ENCODE results near the gene DNM3.
"Not testable (repeated sequence)": the region's sequence is repeated elsewhere in the genome, so short reads cannot be mapped to it uniquely, and the experiment has no call there.

DNM3 gene

GRCh38 chr1:172051898-172052297 is 210.6 kb downstream of the DNM3 start:
- no peak for DNase-seq

GRCh38 chr1:172054172-172054571 is 212.9 kb downstream of the DNM3 start:
- no peak for DNase-seq

GRCh38 chr1:172055816-172056419 is 214.6 kb downstream of the DNM3 start:
- DNase-seq, result not testable (repeated sequence)

GRCh38 chr1:172068334-172068733 is 227.0 kb downstream of the DNM3 start:
- no peak for DNase-seq

- no peak for DNase-seq
Measured at GRCh38 chr1:172069051-172069450, 227.8 kb downstream of the DNM3 start.

DNA sequence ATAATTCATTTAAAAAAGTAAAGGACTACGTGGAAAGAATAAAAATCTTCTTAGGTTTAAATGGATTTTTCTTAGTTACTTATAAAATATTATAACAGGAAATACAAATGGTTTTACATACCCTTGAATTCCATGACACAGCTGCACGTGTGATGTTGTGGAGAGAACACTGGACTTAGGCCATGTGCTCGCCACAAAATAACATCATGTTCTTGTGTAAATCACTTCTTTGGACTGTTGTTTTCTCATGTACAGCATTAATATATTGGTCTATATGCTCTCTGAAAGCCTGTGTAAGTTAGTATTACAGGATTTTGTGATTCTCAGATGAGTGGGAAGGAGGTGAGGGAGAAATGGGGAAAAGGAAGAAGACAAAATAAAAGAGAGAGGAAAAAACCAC is 228.2 kb downstream of the DNM3 start:
- DNase-seq, result no peak

- DNase-seq, result no peak
Measured at GRCh38 chr1:172070055-172070454, 228.8 kb downstream of the DNM3 start.

- no peak for DNase-seq
Measured at GRCh38 chr1:172071746-172072145, 230.4 kb downstream of the DNM3 start.

- DNase-seq, result not testable (repeated sequence)
Measured at GRCh38 chr1:172079859-172080258, 238.6 kb downstream of the DNM3 start.

- DNase-seq, result no peak
Measured at GRCh38 chr1:172083191-172083590, 241.9 kb downstream of the DNM3 start.

DNA sequence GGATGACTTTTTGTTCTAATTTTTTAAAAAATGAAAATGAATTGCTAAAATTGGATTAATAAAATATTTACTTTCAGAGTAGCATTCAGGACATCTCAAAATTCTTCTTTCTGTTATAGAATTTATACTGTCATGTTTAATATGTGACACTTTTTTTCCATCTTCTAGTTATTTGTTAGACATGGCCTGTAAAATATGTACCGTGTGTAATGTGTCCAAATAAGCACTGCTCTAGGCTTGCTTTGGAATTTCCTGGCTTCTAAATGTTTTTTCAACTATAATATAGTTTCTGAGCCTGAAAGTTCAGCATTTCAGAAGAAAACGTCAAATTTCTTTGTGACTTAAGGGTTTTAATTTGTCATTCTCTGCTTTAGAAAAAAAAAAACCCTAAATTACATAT is 243.6 kb downstream of the DNM3 start:
- no peak for DNase-seq

GRCh38 chr1:172085317-172085716 is 244.0 kb downstream of the DNM3 start:
- no peak for DNase-seq

- no peak for DNase-seq
Measured at GRCh38 chr1:172086137-172086536, 244.8 kb downstream of the DNM3 start.

GRCh38 chr1:172088256-172088655 is 247.0 kb downstream of the DNM3 start:
- no peak for DNase-seq

GRCh38 chr1:172089768-172090510 is 248.6 kb downstream of the DNM3 start:
- peak; percentile 54 to 59 for DNase-seq

DNA sequence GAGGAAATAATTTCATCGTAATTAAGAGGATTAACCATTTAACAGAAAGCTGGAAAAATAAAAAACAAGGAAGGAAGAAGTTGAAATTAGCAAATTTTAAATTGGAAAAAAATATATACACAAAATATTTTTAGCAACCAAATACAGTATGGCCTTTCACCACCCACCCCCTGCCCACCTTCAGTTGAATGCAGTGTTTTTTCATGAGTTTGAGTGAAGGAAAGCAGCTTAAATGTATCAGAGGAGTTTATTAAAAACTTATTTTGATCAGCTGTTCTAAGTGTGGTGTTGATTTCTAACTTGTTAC is 249.2 kb downstream of the DNM3 start:
- DNase-seq, result no peak

- DNase-seq, result no peak
Measured at GRCh38 chr1:172095846-172096245, 254.5 kb downstream of the DNM3 start.

DNA sequence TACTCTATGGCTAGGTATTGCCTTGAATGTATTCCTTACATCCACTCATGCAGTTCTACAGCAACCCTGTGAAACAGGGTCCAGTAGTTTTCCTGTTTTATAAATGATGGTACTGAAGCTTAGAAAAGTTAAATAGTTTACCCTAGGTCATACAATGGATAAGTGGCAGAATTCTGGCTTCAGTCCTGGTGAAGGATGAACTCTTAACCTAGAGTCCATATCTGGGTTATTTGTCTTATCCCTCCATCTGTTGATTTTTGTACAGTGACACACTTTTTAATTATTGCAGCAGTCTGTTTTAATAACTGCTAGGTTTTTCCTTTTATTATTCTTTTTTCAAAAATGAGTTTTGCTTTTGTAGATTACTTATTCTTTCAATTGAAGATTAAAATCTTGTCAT is 263.9 kb downstream of the DNM3 start:
- no peak for DNase-seq

GRCh38 chr1:172107316-172107975 is 266.1 kb downstream of the DNM3 start:
- no peak for DNase-seq

- no peak for DNase-seq
Measured at GRCh38 chr1:172108161-172108893, 267.0 kb downstream of the DNM3 start.

GRCh38 chr1:172109359-172109758 is 268.1 kb downstream of the DNM3 start:
- DNase-seq, result no peak

GRCh38 chr1:172112576-172112975 is 271.3 kb downstream of the DNM3 start:
- no peak for DNase-seq

DNA sequence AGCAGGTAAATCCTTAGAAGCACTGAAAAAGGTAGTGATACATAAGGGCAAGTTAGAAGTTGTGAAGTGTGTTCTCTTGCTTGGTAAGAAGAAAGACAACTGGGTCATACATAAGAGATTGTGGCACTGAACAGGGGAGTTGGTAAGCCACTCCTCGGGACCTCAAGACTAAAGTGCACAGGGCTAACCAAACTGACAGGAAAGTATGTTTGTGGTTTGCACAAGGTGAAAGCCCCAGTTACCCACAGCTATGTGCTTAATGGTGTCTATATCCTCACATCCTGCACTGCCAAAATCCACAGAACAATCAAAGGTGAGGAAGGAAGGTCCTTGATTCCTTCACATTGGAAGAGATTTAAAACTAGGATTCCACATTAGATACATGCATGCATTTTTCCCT is 276.5 kb downstream of the DNM3 start:
- no peak for DNase-seq

DNA sequence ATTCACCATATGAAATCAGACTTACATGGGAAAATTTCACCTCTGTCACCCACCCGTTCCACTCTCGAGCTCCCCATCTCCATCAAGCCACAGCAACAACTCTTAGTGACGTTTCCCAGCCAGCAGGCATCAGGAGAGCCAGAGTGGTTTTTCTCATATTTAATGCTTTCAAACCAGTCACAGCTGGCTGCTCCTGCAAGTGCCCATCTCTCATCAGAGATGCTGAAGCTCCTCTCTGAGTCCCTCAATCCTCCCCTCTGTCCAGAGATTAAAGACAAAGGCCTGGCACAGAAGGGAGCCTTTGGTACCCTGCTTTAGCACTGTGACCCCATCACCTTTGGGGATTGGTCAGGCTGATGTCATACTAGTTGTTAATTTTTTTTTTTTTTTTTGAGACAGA is 277.3 kb downstream of the DNM3 start:
- no peak for DNase-seq

Data from activated CD4-positive, alpha-beta T cell treated with anti-CD3 and anti-CD28 coated beads, Interleukin-2, amount 50 U/mL, for 4 hours (primary cell).